ENCODE results near the gene ATP5MG. TPM values are rescaled to one million over a fixed set of nuclear protein-coding genes. Genes with fewer than 3 reads are reported as not detected.

Gene ATP5MG
- total RNA-seq, 1 experiment from 2014 or later, result 205 TPM

- TF ChIP-seq, protein P1, sequence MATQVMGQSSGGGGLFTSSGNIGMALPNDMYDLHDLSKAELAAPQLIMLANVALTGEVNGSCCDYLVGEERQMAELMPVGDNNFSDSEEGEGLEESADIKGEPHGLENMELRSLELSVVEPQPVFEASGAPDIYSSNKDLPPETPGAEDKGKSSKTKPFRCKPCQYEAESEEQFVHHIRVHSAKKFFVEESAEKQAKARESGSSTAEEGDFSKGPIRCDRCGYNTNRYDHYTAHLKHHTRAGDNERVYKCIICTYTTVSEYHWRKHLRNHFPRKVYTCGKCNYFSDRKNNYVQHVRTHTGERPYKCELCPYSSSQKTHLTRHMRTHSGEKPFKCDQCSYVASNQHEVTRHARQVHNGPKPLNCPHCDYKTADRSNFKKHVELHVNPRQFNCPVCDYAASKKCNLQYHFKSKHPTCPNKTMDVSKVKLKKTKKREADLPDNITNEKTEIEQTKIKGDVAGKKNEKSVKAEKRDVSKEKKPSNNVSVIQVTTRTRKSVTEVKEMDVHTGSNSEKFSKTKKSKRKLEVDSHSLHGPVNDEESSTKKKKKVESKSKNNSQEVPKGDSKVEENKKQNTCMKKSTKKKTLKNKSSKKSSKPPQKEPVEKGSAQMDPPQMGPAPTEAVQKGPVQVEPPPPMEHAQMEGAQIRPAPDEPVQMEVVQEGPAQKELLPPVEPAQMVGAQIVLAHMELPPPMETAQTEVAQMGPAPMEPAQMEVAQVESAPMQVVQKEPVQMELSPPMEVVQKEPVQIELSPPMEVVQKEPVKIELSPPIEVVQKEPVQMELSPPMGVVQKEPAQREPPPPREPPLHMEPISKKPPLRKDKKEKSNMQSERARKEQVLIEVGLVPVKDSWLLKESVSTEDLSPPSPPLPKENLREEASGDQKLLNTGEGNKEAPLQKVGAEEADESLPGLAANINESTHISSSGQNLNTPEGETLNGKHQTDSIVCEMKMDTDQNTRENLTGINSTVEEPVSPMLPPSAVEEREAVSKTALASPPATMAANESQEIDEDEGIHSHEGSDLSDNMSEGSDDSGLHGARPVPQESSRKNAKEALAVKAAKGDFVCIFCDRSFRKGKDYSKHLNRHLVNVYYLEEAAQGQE (IDR thresholded peaks at IDR 0.05; ENCODE audit: low read depth), result no peak
- no peak for TF ChIP-seq YY1 (IDR thresholded peaks at IDR 0.05; ENCODE audit: extremely low read depth, insufficient replicate concordance, low read depth, low read length)
Observed at GRCh38 chr11:118434123-118434552, 32.7 kb downstream of the ATP5MG start (continued).

GRCh38 chr11:118434553-118435289 lies 33.3 kb downstream of the ATP5MG start:
- no TSS peak for BruUV-seq (replicated peaks)
- no peaks in the 10 kb centered on the region for H3K36me3 ChIP-seq (ENCODE audit: control insufficient read depth in 1 of 2, insufficient read depth in 2 of 2, low read length in 2 of 2)
- H3K9me3 ChIP-seq (ENCODE audit: control insufficient read depth in 1 of 2, insufficient read depth in 1 of 2, low read depth in 1 of 2, low read length in 2 of 2), result no peaks in the 10 kb centered on the region
- ChIA-PET POLR2A (no interaction called here), CTCF (interaction anchor here (1.4 kb wide), 1 partner anchor 14 kb away, joined by 3 read pairs; no protein-coding TSS in a partner anchor), RAD21 (ENCODE audit: low non-redundant PET in 1 of 2, low total read pairs in 2 of 2, uncharacterized antibody in 2 of 2, unreplicated experiment in 2 of 2) (no interaction called here)
- H3K9me2 ChIP-seq (ENCODE audit: insufficient read depth), result no peaks in the 10 kb centered on the region
- H3K79me2 ChIP-seq (ENCODE audit: insufficient read depth, low read length), result peaks cover 32% of the 10 kb centered on the region
- peaks cover 5% of the 10 kb centered on the region; the same call in 1 of the 2 replicates for H4K20me1 ChIP-seq (ENCODE audit: insufficient read depth)
- H3K9ac ChIP-seq (ENCODE audit: low read length), result peak overlapping the region; percentile 79
- H3K4me3 ChIP-seq (replicated peaks in 1 of 2; ENCODE audit: low read depth in 1 of 2, low read length in 2 of 2), result peak overlapping the region; percentile 69 to 73
- TF ChIP-seq RAD21 (IDR thresholded peaks at IDR 0.05; ENCODE audit: low read depth) (no peak), SRF (IDR thresholded peaks at IDR 0.05; ENCODE audit: low read depth) (no peak), EZH2 (IDR thresholded peaks at IDR 0.05) (no peak), YY1 (IDR thresholded peaks at IDR 0.05; ENCODE audit: extremely low read depth, insufficient replicate concordance, low read depth, low read length) (no peak), SP1 (IDR thresholded peaks at IDR 0.05; ENCODE audit: low read depth) (no peak), MAX (IDR thresholded peaks at IDR 0.05) (no peak), ZFX (IDR thresholded peaks at IDR 0.05) (no peak), POLR2A (IDR thresholded peaks at IDR 0.05; ENCODE audit: borderline replicate concordance, extremely low read depth, insufficient read depth, insufficient read length) (no peak), EGR1 (IDR thresholded peaks at IDR 0.05; ENCODE audit: low read depth) (no peak), ZBTB33 (IDR thresholded peaks at IDR 0.05; ENCODE audit: extremely low read depth, insufficient replicate concordance, low read length) (no peak)
- TF ChIP-seq, protein P2, sequence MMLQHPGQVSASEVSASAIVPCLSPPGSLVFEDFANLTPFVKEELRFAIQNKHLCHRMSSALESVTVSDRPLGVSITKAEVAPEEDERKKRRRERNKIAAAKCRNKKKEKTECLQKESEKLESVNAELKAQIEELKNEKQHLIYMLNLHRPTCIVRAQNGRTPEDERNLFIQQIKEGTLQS (IDR thresholded peaks at IDR 0.05), result no peak
- TF ChIP-seq, protein P3, sequence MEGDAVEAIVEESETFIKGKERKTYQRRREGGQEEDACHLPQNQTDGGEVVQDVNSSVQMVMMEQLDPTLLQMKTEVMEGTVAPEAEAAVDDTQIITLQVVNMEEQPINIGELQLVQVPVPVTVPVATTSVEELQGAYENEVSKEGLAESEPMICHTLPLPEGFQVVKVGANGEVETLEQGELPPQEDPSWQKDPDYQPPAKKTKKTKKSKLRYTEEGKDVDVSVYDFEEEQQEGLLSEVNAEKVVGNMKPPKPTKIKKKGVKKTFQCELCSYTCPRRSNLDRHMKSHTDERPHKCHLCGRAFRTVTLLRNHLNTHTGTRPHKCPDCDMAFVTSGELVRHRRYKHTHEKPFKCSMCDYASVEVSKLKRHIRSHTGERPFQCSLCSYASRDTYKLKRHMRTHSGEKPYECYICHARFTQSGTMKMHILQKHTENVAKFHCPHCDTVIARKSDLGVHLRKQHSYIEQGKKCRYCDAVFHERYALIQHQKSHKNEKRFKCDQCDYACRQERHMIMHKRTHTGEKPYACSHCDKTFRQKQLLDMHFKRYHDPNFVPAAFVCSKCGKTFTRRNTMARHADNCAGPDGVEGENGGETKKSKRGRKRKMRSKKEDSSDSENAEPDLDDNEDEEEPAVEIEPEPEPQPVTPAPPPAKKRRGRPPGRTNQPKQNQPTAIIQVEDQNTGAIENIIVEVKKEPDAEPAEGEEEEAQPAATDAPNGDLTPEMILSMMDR (IDR thresholded peaks at IDR 0.05 in 2 of 3, conservative IDR thresholded peaks at IDR 0.05 in 1 of 3; ENCODE audit: borderline replicate concordance in 1 of 3, insufficient read depth in 1 of 3, low read depth in 2 of 3, low read length in 2 of 3), result no peak
- peak overlapping the region; percentile 79 for H2AFZ ChIP-seq (ENCODE audit: low read depth, low read length, poor library complexity, severe bottlenecking)
- DNase-seq (ENCODE audit: low read depth, low spot score) (no peak), ATAC-seq (0 out of 2 replicates have a peak, but pooled peaks have one; percentile 1)
- peaks cover 16 to 30% of the 10 kb centered on the region in 2 experiments for H3K4me1 ChIP-seq (ENCODE audit: control insufficient read depth in 1 of 2, insufficient read depth in 2 of 2, low read length in 2 of 2)
- H3K27ac ChIP-seq (ENCODE audit: low read depth, low read length), result peak overlapping the region; percentile 89
- peak overlapping the region; percentile 93 for H3K4me2 ChIP-seq (ENCODE audit: low read length)
- no peaks in the 10 kb centered on the region for H3K27me3 ChIP-seq (ENCODE audit: insufficient read depth, low read length)
- intact Hi-C loops (cut with micrococcal nuclease), result no loop called here
